Upper lobe of right lung (tissue), 1 donor: ENCODE data around the gene FGF22. TPM values are rescaled to one million over a fixed set of nuclear protein-coding genes. Genes with fewer than 3 reads are reported as not detected.
A peak's percentile ranks its signal among the peaks of the same experiment; 100 is the strongest.

Experiments
- ATAC-seq: fragments of 200-7000 bp; cut with Tn5 transposase; one replicate; pipeline ENCODE4 v1.9.1; 2020; ENCODE audit warnings: mild to moderate bottlenecking, moderate library complexity
- DNase-seq: peaks from one replicate; pipeline ENCODE4 v3.0.0-alpha.2; 2020
- H3K27ac ChIP-seq: fragments of 200-600 bp; one replicate; pipeline ENCODE4 v1.8.0; 2022
- H3K27me3 ChIP-seq: fragments of 200-600 bp; one replicate; pipeline ENCODE4 v1.8.0; 2022; ENCODE audit warnings: mild to moderate bottlenecking
- H3K36me3 ChIP-seq: fragments of 200-600 bp; one replicate; pipeline ENCODE4 v1.8.0; 2022
- H3K4me1 ChIP-seq: fragments of 200-600 bp; one replicate; pipeline ENCODE4 v1.8.0; 2022
- H3K4me3 ChIP-seq: fragments of 200-600 bp; one replicate; pipeline ENCODE4 v1.8.0; 2022; ENCODE audit warnings: mild to moderate bottlenecking
- H3K9me3 ChIP-seq: fragments of 200-600 bp; one replicate; pipeline ENCODE4 v1.8.0; 2022
- CTCF ChIP-seq: fragments of 200-600 bp; IDR thresholded peaks from one replicate; pipeline ENCODE4 v1.8.0; 2022; ENCODE audit warnings: antibody characterized with exemption
- intact Hi-C: fragments of 100-400 bp; cut with DNase I; formaldehyde crosslinking; loops from one replicate; pipeline ENCODE4 v1.11.0; 2022
- long read RNA-seq: library from polyadenylated mRNA; unstranded; transcript quantifications from one replicate; pipeline ENCODE4 v2.0.0, GENCODE V29; 2021
- total RNA-seq: library from RNA; stranded (reverse); fragmentation: NEBNext Ultra II Directional; extraction: Animal tissue kit (Norgen Biotek cat#: 25700); gene quantifications from one replicate; pipeline ENCODE4 v1.2.1, GENCODE V29; 2021
- donor health status: DM: no; HTN: yes; CAD: no; lungs with severe emphysema.

FGF22 gene
- total RNA-seq, result 0.52 TPM
- long read RNA-seq, result 0 reads

DNA sequence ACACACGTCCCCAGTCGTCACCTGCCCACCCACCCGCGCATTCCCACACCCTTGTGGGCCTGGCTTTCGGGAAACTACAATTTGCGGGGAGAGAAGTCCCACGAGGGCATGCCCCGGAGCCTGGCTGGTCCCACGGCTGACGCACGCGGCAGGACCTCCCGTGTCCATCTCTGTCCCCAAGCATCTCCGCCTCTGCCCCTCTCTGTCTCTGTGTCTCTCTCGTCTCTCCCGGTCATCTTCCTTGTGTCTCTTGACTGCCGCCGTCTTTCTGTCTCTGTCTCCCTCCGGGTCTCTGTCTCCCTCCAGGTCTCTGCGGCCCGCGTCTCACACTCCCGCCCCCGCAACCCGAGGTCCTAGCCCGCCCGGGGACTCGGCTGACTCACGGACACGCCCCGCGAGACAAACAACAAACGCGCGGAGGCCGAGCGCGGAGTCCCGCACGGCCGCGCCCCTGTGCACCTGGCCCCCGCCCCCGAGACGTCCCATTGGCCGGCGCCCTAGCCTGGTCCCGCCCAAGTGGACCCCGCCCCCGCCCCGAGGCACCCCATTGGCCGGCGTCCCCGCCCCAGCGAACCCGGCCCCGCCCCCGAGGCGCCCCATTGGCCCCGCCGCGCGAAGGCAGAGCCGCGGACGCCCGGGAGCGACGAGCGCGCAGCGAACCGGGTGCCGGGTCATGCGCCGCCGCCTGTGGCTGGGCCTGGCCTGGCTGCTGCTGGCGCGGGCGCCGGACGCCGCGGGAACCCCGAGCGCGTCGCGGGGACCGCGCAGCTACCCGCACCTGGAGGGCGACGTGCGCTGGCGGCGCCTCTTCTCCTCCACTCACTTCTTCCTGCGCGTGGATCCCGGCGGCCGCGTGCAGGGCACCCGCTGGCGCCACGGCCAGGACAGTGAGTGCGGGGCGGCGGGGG lies at the start of gene FGF22:
Gene FGF22, plus strand, starts transcription at position 627 of the 908 bp plus-strand sequence. Its CDS starts 47 bp downstream, at position 674.
- TF ChIP-seq CTCF, result no peak
- Histone ChIP-seq H3K27ac (no peak within 1 kb of the TSS), H3K36me3 (no peaks in the 10 kb centered on the region), H3K4me3 (peak within 1 kb of the TSS; percentile 52), H3K9me3 (no peaks in the 10 kb centered on the region), H3K4me1 (peaks cover 11% of the 10 kb centered on the region), H3K27me3 (no peaks in the 10 kb centered on the region)
- intact Hi-C loops, result no loop called here
- peak; percentile 95 for ATAC-seq
- DNase-seq, result peak; percentile 96

GRCh38 chr19:590396-590745 lies 49.3 kb upstream of the FGF22 start:
- Histone ChIP-seq H3K9me3 (no peaks in the 10 kb centered on the region), H3K4me1 (peaks cover 8% of the 10 kb centered on the region), H3K36me3 (no peaks in the 10 kb centered on the region), H3K27ac (no peak overlapping the region), H3K4me3 (no peak overlapping the region), H3K27me3 (peaks cover 51% of the 10 kb centered on the region)
- intact Hi-C loops, result no loop called here
- DNase-seq (no peak), ATAC-seq (no peak)
- no peak for TF ChIP-seq CTCF

DNA sequence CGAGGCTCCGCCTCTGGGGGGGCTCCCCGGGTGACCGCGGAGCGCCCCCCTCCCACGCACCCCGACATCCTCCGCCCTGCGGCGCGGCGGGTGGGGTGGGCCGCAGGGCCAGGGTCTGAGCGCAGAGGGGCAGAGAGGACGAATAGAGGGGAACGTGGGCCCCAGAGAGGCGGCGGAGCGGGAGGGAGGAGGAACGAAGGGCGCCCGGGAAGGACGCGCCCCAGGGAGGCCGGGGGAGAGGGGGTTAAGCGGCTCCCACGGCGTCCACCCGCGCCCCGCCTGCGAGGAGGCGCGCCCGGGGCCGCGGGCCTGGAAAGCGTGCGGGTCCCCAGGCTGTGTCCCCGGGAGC lies 49.0 kb upstream of the FGF22 start:
- DNase-seq, result no peak
- no peak overlapping the region for H3K27ac ChIP-seq
- H3K9me3 ChIP-seq, result no peaks in the 10 kb centered on the region
- no peak for TF ChIP-seq CTCF
- no peak for ATAC-seq
- H3K4me1 ChIP-seq, result peaks cover 8% of the 10 kb centered on the region
- H3K27me3 ChIP-seq, result peaks cover 51% of the 10 kb centered on the region
- H3K4me3 ChIP-seq, result no peak overlapping the region
- H3K36me3 ChIP-seq, result no peaks in the 10 kb centered on the region
- intact Hi-C loops, result no loop called here

DNA sequence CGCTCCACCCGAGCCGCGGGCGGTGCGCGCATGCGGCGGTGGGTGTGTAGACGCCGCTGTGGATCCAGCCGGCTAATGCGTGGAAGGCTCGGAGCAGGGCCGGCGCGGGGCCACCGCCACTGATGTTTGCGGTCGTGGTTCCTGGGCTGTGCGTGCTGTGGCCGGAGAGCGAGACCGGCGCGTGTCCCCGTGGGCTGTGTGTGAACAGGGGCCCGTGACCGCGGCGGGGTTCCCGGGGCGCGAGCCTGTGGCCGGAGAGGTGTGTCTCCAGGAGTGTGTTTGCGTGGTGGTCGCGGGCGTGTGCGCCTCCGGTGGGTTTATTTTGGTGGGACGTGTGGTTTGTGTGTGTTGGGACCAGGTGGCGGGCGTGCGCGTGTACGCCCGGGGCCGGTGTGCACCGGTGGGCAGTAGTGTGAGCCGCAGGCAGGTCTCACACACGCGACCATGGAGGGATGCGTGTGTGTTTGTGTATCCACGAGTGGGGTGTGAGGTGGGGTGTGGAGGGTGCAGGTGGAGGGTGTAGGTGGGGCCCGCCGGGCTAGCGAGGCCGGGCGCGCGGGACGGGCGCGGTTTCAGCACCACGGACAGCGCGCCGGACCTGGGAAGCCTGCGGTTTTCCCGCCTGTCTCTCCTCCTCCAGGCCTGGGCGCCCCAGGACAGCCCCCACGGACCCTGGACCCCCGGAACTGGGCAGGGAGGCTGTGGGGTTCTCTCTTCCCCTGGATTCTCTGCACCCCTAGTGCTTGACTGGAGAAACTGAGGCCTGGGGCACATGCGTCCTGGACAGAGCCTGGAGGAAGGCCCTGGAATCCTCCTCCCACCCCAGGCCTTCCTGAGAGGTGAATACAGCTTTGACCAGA lies 48.4 kb upstream of the FGF22 start:
- H3K27ac ChIP-seq, result no peak overlapping the region
- H3K9me3 ChIP-seq, result no peaks in the 10 kb centered on the region
- H3K27me3 ChIP-seq, result peaks cover 51% of the 10 kb centered on the region
- ATAC-seq, result peak; percentile 40
- peak; percentile 69 for DNase-seq
- TF ChIP-seq CTCF, result no peak
- peaks cover 8% of the 10 kb centered on the region for H3K4me1 ChIP-seq
- H3K36me3 ChIP-seq, result no peaks in the 10 kb centered on the region
- intact Hi-C loops, result no loop called here
- no peak overlapping the region for H3K4me3 ChIP-seq

DNA sequence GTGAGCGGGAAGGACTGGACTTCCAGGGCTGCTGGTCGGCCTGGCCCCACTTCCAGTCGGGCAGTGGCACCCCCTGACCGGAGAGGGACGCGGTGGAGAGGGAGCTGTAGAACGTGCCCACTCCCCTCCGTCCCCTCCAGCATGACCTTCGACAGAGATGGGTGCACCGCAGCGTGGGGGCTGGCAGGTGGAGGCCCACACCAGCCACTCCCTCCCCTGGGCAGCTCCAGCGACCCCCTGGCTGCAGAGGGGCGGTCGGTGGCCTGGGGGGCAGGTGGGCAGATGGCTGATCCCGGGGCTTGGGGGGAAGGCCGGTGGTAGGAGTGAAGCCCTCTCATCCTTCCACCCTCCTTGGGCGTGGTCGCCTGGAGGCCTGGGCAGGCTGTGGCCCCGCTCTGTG lies 47.6 kb upstream of the FGF22 start:
- no peak for TF ChIP-seq CTCF
- no peak overlapping the region for H3K4me3 ChIP-seq
- ATAC-seq, result no peak
- peaks cover 8% of the 10 kb centered on the region for H3K4me1 ChIP-seq
- no peaks in the 10 kb centered on the region for H3K9me3 ChIP-seq
- H3K36me3 ChIP-seq, result no peaks in the 10 kb centered on the region
- DNase-seq, result no peak
- intact Hi-C loops, result no loop called here
- no peak overlapping the region for H3K27ac ChIP-seq
- peaks cover 51% of the 10 kb centered on the region for H3K27me3 ChIP-seq
